ENCODE measurements around the gene C14orf180.

GRCh38 chr14:104578321-104578720 lies 1.2 kb upstream of the C14orf180 start:
- no peak for TF ChIP-seq POLR2AphosphoS5 (IDR thresholded peaks at IDR 0.05; ENCODE audit: low read depth, low read length)
- no peak for TF ChIP-seq POLR2A (IDR thresholded peaks at IDR 0.05; ENCODE audit: low read depth, low read length)
